ENCODE results near the gene TTC13. TPM values are rescaled to one million over a fixed set of nuclear protein-coding genes. Genes with fewer than 3 reads are reported as not detected.

The TTC13 gene
- total RNA-seq, 1 experiment from 2014 or later, result 4.4 TPM

- TF ChIP-seq ELF4 (CRISPR knock-in tag; IDR thresholded peaks at IDR 0.05; ENCODE audit: low read depth) (no peak), RORB (CRISPR knock-in tag; IDR thresholded peaks at IDR 0.05) (no peak), FOXP1 (CRISPR knock-in tag; IDR thresholded peaks at IDR 0.05; ENCODE audit: borderline replicate concordance) (no peak), CREB1 (CRISPR knock-in tag; IDR thresholded peaks at IDR 0.05) (no peak), EMX1 (CRISPR knock-in tag; IDR thresholded peaks at IDR 0.05) (no peak), ZBTB43 (CRISPR knock-in tag; IDR thresholded peaks at IDR 0.05) (no peak), ZNF423 (CRISPR knock-in tag; IDR thresholded peaks at IDR 0.05) (no peak), AR (CRISPR knock-in tag; IDR thresholded peaks at IDR 0.05) (no peak), ZNF512 (CRISPR knock-in tag; IDR thresholded peaks at IDR 0.05; ENCODE audit: borderline replicate concordance) (no peak), GRHL2 (CRISPR knock-in tag; IDR thresholded peaks at IDR 0.05; ENCODE audit: insufficient replicate concordance, severe bottlenecking) (no peak), ZNF263 (CRISPR knock-in tag; IDR thresholded peaks at IDR 0.05; ENCODE audit: low read depth) (no peak), ATF3 (CRISPR knock-in tag; conservative IDR thresholded peaks at IDR 0.05) (no peak), ARID4B (CRISPR knock-in tag; IDR thresholded peaks at IDR 0.05; ENCODE audit: borderline replicate concordance) (no peak; the same call in 1 of the 2 replicates), MLX (CRISPR knock-in tag; IDR thresholded peaks at IDR 0.05) (no peak), HMGXB4 (CRISPR knock-in tag; IDR thresholded peaks at IDR 0.05) (0 out of 2 replicates have a peak, but pooled peaks have one; percentile 38), STAT6 (CRISPR knock-in tag; conservative IDR thresholded peaks at IDR 0.05; ENCODE audit: low read depth) (no peak)
Observed at GRCh38 chr1:230978491-230979388, at the start of gene TTC13, which contains the start of gene ARV1 (continued).
